Breast epithelium (tissue), 3 donors: ENCODE data around the gene APMAP.

Experiments
- POLR2A ChIP-seq: fragments of 450-650 bp; IDR thresholded peaks from one replicate; pipeline ENCODE4 v1.6.1; 2016; ENCODE audit warnings: antibody characterized with exemption, mild to moderate bottlenecking, moderate library complexity
- POLR2AphosphoS5 ChIP-seq, 3 donors: sonication (generic); formaldehyde crosslinking; IDR thresholded peaks; one replicate each; pipeline ENCODE4 v1.6.1; 2017; ENCODE audit warnings: antibody characterized with exemption in 3 of 3
- TF ChIP-seq, protein P1 (sequence below), 3 donors: fragments of 450-650 bp; IDR thresholded peaks; one replicate each; pipeline ENCODE4 v1.5.1; 2016 to 2017; ENCODE audit warnings: antibody characterized with exemption in 3 of 3, mild to moderate bottlenecking in 3 of 3, moderate library complexity in 3 of 3

DNA sequence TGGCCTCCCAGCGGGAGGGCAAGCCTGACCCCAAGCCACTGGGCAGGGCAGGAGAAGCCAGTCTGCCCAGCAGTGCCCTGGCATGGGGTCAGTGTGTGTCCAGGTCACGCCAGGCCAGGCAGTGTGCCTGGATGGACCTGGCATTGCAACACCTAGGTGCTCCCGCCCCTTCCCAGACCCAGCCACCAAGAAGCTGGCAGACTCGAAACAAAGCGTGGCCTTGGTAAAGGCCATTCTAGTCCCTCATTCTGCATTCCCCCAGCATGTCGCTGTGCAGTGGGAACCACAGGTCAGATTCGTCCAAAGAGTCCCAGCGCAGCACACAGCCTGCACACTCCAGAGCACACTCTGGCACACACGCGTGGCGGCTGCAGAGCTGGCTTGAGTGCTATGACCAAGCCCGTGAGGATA is 19.3 kb upstream of the APMAP start:
- TF ChIP-seq POLR2A (no peak), POLR2AphosphoS5 (IDR thresholded peaks at IDR 0.05) (no peak)
- TF ChIP-seq, protein P1, sequence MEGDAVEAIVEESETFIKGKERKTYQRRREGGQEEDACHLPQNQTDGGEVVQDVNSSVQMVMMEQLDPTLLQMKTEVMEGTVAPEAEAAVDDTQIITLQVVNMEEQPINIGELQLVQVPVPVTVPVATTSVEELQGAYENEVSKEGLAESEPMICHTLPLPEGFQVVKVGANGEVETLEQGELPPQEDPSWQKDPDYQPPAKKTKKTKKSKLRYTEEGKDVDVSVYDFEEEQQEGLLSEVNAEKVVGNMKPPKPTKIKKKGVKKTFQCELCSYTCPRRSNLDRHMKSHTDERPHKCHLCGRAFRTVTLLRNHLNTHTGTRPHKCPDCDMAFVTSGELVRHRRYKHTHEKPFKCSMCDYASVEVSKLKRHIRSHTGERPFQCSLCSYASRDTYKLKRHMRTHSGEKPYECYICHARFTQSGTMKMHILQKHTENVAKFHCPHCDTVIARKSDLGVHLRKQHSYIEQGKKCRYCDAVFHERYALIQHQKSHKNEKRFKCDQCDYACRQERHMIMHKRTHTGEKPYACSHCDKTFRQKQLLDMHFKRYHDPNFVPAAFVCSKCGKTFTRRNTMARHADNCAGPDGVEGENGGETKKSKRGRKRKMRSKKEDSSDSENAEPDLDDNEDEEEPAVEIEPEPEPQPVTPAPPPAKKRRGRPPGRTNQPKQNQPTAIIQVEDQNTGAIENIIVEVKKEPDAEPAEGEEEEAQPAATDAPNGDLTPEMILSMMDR (IDR thresholded peaks at IDR 0.05), result no peak
